Suppressor macrophage treated with lipopolysaccharide for 1 hour (primary cell): ENCODE measurements around the gene SLC39A2.
"Not testable (repeated sequence)": the region's sequence is repeated elsewhere in the genome, so short reads cannot be mapped to it uniquely, and the experiment has no call there.

Experiments used
- DNase-seq, 3 donors: peaks; one replicate each; pipeline ENCODE4 v3.0.0-alpha.2; 2020 to 2022

The SLC39A2 gene

GRCh38 chr14:20998674-20999366 lies at the start of gene SLC39A2:
SLC39A2 (plus strand) TSS chr14:20999293; CDS start chr14:20999447, 154 bp downstream.
- DNase-seq: peak; percentile 47 to 66 (median 55)

- DNase-seq: peak; percentile 26 to 31 (median 31)
Measured at GRCh38 chr14:20954736-20955537, 44.2 kb upstream of the SLC39A2 start, which contains the start of gene RNASE2. RNASE2 (plus strand) TSS chr14:20955487; CDS start chr14:20955772, 285 bp downstream.

- peak in 2 of 3 donors; percentile 17 to 18 for DNase-seq
Measured at GRCh38 chr14:20955538-20955873, 43.6 kb upstream of the SLC39A2 start.

GRCh38 chr14:20956376-20956976 lies 42.6 kb upstream of the SLC39A2 start:
- no peak for DNase-seq

- not testable (repeated sequence) for DNase-seq
Measured at GRCh38 chr14:20958946-20959345, 40.1 kb upstream of the SLC39A2 start.

GRCh38 chr14:20969336-20969735 lies 29.8 kb upstream of the SLC39A2 start:
- no peak for DNase-seq

- no peak for DNase-seq
Measured at GRCh38 chr14:20970647-20970982, 28.5 kb upstream of the SLC39A2 start.

GRCh38 chr14:20970983-20971704 lies 27.9 kb upstream of the SLC39A2 start:
- DNase-seq: peak; percentile 84 to 93 (median 92)

- DNase-seq: no peak
Measured at GRCh38 chr14:20971705-20972021, 27.4 kb upstream of the SLC39A2 start.

- DNase-seq: no peak
Measured at GRCh38 chr14:20973501-20973900, 25.6 kb upstream of the SLC39A2 start.

GRCh38 chr14:20976291-20976690 lies 22.8 kb upstream of the SLC39A2 start:
- DNase-seq: no peak

- no peak for DNase-seq
Measured at GRCh38 chr14:20978687-20979086, 20.4 kb upstream of the SLC39A2 start.

- peak in 1 of 3 donors; percentile 23 for DNase-seq
Measured at GRCh38 chr14:20980906-20981305, 18.2 kb upstream of the SLC39A2 start.

- no peak for DNase-seq
Measured at GRCh38 chr14:20982646-20983369, 16.3 kb upstream of the SLC39A2 start.

- peak; percentile 26 to 40 (median 36) for DNase-seq
Measured at GRCh38 chr14:20985650-20986049, 13.4 kb upstream of the SLC39A2 start.

GRCh38 chr14:20986811-20987210 lies 12.3 kb upstream of the SLC39A2 start:
- peak; percentile 83 to 94 (median 92) for DNase-seq

- DNase-seq: peak in 2 of 3 donors; percentile 54 to 69
Measured at GRCh38 chr14:20988717-20989470, 10.2 kb upstream of the SLC39A2 start.

- DNase-seq: no peak
Measured at GRCh38 chr14:20989471-20989786, 9.7 kb upstream of the SLC39A2 start.

GRCh38 chr14:20989787-20990600 lies 9.1 kb upstream of the SLC39A2 start, which contains the start of gene METTL17:
METTL17 (plus strand) TSS chr14:20989980; CDS start chr14:20990003, 23 bp downstream.
- DNase-seq: peak; percentile 94 to 97 (median 95)

GRCh38 chr14:20996521-20996920 lies 2.6 kb upstream of the SLC39A2 start:
- no peak for DNase-seq

GRCh38 chr14:20997115-20997514 lies 2.0 kb upstream of the SLC39A2 start:
- no peak for DNase-seq
